ENCODE data around the gene LCMT2.

LCMT2 gene

DNA sequence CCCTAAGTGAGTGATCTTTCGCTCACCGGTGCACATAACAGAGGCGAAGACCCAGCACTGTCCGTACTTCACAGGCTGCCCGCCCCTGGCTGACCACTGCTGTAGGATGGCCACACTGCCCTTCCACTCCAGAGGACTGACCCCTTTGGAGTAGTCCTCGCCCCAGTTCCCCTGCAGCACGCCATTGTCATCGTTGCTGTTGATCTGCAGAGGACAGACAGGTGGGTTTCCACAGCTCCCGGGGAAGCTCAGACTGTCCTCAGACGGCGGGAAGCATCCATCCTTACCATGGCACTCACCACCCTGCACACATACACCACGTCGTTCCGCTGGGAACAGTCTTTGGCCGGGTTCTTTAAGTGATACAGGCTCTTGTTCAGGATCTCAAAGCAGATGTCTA, 43.1 kb downstream of the LCMT2 start:
- TF ChIP-seq, protein P1, sequence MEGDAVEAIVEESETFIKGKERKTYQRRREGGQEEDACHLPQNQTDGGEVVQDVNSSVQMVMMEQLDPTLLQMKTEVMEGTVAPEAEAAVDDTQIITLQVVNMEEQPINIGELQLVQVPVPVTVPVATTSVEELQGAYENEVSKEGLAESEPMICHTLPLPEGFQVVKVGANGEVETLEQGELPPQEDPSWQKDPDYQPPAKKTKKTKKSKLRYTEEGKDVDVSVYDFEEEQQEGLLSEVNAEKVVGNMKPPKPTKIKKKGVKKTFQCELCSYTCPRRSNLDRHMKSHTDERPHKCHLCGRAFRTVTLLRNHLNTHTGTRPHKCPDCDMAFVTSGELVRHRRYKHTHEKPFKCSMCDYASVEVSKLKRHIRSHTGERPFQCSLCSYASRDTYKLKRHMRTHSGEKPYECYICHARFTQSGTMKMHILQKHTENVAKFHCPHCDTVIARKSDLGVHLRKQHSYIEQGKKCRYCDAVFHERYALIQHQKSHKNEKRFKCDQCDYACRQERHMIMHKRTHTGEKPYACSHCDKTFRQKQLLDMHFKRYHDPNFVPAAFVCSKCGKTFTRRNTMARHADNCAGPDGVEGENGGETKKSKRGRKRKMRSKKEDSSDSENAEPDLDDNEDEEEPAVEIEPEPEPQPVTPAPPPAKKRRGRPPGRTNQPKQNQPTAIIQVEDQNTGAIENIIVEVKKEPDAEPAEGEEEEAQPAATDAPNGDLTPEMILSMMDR (IDR thresholded peaks at IDR 0.05), result no peak
- TF ChIP-seq ZFX (IDR thresholded peaks at IDR 0.05; ENCODE audit: borderline replicate concordance), result no peak
- H3K27ac ChIP-seq, result no peak overlapping the region

DNA sequence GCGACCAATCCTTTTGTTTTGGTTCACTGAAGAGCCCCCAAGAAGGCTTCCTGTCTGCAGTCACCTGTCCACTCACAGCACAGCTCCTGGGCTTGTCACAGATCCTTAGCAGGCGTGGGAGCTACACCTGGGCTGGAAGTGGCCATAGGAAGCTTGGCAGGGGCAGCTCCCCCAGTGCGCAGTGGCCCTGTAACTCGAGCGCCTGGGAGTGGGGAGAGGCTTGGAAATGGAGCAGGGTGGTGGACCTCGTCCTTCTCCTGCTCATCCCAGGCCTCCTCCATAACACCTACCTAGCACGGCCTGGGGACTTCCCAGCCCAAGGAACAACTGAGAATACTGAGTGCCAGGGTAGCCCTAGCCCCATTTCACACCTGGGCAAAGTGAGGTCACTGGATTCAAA, 44.3 kb downstream of the LCMT2 start:
- TF ChIP-seq, protein P1 (IDR thresholded peaks at IDR 0.05), result no peak
- no peak for TF ChIP-seq ZFX (IDR thresholded peaks at IDR 0.05; ENCODE audit: borderline replicate concordance)

DNA sequence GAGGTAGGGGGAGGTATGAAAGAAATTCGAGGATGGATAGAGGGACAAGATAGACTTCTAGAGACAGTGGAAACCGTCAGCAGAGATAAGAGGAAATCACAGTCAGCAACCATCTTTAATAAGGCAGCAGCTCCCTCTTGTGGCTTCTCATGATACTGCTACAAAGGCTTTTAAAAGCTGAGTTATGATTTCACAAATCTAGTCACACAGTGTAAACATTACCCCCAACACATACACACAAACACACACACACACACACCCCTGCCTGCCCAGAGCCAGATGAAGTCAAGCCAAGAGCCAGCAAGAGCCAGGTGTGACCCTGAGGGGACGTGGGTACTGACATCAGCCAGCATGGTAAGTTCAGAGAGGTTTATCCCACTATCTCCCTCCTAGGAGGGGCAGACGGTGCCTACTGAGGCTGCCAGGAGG, 44.8 kb downstream of the LCMT2 start:
- no peak for TF ChIP-seq ZFX (IDR thresholded peaks at IDR 0.05; ENCODE audit: borderline replicate concordance)
- TF ChIP-seq, protein P1 (IDR thresholded peaks at IDR 0.05), result peak; percentile 84
- H3K27ac ChIP-seq, result no peak overlapping the region

More for the DNA sequence above, 44.3 kb downstream of the LCMT2 start:
- no peak overlapping the region for H3K27ac ChIP-seq

DNA sequence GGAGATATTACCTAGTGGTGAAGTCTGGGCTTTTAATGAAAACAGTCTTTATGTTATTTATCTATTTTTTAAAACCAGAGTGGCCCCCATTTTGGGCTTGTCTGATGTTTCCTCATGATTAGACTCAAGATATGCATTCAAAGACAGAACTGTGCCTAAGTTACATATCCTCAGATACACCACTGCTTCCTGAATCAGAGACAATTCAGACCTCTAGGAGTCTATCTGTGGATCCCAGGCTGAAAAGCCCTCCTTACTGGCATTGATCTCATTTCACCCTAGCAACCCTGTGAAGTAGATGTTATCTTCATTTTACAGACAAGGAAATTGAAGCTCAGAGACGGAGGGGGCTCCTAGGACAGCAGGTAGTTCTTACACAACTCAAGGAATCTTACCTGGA, 46.8 kb downstream of the LCMT2 start:
- H3K27ac ChIP-seq, result no peak overlapping the region
- TF ChIP-seq ZFX (IDR thresholded peaks at IDR 0.05; ENCODE audit: borderline replicate concordance), result no peak
- TF ChIP-seq, protein P1 (IDR thresholded peaks at IDR 0.05), result no peak

DNA sequence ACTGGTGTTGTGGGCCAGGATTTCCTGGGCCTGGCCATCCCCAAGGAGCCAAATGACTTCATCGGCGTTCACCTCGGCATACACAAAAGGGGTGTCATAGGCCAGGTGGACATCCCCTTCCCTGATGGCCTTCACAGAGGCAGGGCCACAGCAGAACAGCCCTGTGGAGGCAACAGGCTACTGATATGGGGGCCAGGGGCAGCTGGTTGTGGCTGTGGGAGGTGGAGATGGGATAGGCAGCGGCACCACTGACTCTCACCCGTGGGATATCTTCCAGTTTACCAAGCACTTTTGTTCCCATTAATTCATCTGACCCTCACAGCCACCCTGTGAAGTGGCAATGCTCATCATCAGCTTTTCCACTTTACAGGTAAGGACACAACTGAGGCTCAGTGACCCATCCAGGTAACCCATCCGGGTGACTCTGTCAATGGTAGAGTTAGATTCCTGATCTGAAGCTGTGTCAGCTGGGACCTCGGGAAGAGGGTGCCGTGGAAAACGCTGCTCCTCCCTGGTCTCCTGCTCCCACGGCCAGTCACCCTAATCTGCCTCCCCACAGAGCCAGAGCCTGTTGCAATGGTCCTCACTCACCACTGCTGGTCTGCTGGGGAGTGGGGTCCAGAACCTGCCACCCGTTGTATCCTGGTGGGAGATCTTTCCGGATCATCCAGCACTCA, 48.3 kb downstream of the LCMT2 start:
- no peak overlapping the region for H3K27ac ChIP-seq
- TF ChIP-seq, protein P1 (IDR thresholded peaks at IDR 0.05), result no peak
- no peak for TF ChIP-seq ZFX (IDR thresholded peaks at IDR 0.05; ENCODE audit: borderline replicate concordance)

DNA sequence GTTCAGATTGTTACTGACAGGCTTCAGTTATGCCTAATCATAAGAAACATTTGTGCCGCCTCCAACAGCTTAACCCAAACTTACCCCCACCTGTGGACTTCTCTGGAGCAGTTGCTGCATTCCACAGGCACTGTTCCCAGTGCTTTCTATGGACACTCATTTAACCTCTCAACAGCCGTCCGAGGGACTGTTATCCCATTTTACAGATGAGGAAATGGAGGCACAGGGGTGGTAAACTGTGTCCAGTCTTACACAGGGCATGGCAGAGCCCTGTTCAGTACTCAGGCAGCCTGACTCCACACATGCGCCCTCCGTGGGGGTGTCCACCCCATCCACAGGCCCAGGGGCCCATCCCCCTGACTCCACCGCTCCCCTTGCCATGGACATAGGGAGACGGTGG, 49.4 kb downstream of the LCMT2 start:
- H3K27ac ChIP-seq, result no peak overlapping the region
- TF ChIP-seq ZFX (IDR thresholded peaks at IDR 0.05; ENCODE audit: borderline replicate concordance), result no peak
- TF ChIP-seq, protein P1 (IDR thresholded peaks at IDR 0.05), result no peak

DNA sequence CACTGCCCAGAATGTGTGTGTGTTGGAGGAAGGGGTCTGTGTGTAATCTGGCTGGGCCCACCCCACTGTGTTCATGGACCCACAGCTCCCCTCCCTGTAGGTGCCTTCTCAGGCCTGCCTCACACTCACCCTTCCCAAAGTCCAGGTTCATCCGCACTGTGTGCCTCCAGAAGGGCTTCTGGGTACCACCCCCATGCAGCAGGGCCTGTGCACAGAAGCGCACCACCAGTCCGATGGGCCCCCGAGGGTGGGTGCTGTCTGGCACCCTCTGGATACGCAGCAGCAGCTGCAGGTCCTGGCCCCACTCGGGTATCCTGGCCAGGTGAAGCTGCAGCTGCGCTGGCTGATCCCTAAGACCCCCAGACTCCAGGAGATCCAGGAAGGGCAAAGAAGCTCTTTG, 50.9 kb downstream of the LCMT2 start:
- H3K27ac ChIP-seq, result no peak overlapping the region
- TF ChIP-seq, protein P1 (IDR thresholded peaks at IDR 0.05), result no peak
- no peak for TF ChIP-seq ZFX (IDR thresholded peaks at IDR 0.05; ENCODE audit: borderline replicate concordance)

All from 22Rv1 (cell line).